EH (cell line): ENCODE results near the gene PPM1N.

Experiments
- DNase-seq: peaks from one replicate; pipeline ENCODE4 v3.0.0-alpha.2; 2015; ENCODE audit warnings: low read depth

The PPM1N gene

GRCh38 chr19:45470762-45471081 is 27.5 kb upstream of the PPM1N start:
- no peak for DNase-seq

DNA sequence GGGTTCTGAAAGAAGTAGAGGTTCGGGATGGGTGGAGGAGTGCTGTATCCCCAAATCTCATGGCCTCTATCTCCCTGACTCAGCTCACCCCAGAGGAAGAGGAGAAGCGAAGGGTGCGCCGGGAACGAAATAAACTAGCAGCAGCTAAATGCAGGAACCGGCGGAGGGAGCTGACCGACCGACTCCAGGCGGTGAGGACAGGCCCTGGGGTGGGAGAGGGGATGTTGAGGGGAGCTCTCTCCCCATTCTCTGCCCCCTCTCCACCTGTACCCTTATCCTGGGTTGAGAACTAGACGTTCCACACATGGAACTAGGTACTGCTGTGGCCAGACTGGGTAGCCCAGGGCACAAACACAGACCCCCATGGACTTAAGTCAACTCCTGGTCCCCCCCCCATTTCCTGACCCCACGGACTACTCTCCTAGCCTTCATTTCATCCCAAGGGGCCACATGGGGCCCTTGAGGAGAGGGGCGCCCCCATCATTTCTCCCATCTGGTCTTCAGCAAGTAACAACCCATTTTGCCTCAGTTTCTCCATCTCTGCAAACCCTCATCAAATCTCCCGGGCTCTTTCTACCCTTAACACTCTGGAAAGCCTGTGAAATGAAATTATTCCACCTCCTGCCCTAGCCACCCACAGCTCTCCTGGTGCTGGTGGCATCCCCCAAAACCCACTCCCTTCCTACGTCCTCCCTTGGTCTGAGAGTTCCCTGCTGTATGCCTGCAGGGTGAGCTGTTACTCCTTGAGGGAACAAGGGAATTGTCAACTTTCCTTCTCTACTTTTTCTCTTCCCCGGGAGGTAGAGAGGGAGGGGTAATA is 26.9 kb upstream of the PPM1N start:
- no peak for DNase-seq

DNA sequence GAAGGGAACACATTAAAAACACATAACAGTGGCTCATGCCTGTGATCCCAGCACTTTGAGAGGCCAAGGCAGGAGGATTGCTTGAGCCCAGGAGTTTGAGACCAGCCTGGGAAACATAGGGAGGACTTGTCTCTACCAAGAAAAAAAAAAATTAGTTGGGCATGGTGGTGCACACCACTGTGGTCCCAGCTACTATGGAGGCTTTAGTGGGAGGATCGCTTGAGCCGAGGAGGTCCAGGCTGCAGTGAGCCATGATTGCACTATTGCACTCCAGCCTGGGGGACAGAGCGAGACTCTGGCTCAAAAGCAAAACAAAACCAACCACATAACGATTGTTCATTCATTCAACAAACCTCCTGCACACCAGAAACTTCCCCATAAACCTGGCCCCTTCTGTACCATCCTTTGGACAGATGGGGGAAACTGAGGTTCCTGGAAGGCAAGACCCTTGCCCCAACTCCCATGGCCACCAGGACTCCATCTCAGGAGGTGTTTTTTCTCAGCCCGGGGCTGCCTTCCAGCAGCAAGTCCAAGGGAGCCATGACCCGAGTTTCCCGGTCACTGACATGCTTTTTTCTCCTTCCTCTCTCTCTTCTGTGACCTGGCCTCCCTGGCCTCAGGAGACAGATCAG is 26.2 kb upstream of the PPM1N start:
- no peak for DNase-seq

GRCh38 chr19:45472563-45473366 is 25.5 kb upstream of the PPM1N start:
- no peak for DNase-seq

- DNase-seq: no peak
Observed at GRCh38 chr19:45473367-45473681, 24.9 kb upstream of the PPM1N start.

- DNase-seq: no peak
Observed at GRCh38 chr19:45473682-45474605, 24.3 kb upstream of the PPM1N start.

DNA sequence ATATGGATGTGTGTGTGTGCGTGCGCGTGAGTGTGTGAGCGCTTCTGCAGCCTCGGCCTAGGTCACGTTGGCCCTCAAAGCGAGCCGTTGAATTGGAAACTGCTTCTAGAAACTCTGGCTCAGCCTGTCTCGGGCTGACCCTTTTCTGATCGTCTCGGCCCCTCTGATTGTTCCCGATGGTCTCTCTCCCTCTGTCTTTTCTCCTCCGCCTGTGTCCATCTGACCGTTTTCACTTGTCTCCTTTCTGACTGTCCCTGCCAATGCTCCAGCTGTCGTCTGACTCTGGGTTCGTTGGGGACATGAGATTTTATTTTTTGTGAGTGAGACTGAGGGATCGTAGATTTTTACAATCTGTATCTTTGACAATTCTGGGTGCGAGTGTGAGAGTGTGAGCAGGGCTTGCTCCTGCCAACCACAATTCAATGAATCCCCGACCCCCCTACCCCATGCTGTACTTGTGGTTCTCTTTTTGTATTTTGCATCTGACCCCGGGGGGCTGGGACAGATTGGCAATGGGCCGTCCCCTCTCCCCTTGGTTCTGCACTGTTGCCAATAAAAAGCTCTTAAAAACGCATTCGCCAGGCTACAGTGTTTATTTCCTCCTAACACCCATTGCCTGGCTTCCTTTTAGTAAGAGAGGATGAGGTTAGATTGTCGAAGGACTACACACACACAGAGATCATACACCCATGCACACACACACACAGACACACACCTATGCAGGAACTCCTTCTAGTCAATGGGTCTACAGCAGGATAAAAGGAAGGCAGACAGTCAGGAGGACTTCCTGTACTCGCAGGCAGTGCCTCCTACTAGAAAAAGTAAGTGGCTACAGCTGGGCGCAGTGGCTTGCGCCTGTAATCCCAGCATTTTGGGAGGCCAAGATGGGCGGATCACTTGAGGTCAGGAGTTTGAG is 23.4 kb upstream of the PPM1N start:
- DNase-seq: no peak

DNA sequence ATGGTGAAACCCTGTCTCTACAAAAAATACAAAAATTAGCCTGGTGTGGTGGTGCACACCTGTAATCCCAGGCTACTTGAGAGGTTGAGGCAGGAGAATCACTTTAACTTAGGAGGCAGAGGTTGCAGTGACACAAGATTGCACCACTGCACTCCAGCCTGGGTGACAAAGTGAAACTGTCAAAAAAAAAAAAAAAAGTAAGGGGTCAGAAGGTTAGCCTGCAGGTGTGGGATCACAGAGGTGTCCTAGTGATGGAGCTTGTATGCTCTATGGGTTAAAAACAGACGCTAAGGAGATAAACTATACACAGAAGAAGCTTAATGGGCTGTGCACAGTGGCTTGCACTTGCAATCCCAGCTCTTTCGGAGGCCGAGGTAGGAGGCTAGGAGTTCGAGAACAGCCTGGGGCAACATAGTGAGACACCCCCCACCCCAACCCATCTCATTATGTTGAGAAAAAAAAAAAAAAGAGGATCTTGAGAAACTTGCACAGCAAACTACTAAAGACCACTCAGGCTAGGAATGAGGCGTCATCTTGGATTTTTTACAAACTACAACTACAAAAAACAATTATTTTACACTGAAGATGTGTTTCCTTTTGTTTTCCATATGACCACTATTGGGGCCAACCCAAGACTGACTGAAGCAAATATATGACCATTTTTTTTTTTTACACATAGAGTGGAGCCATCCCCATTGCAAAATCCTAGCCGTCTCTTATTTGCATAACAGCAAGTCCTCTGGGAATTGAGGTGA is 22.5 kb upstream of the PPM1N start:
- DNase-seq: no peak

GRCh38 chr19:45476304-45476703 is 21.9 kb upstream of the PPM1N start:
- no peak for DNase-seq

GRCh38 chr19:45477186-45477585 is 21.1 kb upstream of the PPM1N start:
- DNase-seq: no peak

DNA sequence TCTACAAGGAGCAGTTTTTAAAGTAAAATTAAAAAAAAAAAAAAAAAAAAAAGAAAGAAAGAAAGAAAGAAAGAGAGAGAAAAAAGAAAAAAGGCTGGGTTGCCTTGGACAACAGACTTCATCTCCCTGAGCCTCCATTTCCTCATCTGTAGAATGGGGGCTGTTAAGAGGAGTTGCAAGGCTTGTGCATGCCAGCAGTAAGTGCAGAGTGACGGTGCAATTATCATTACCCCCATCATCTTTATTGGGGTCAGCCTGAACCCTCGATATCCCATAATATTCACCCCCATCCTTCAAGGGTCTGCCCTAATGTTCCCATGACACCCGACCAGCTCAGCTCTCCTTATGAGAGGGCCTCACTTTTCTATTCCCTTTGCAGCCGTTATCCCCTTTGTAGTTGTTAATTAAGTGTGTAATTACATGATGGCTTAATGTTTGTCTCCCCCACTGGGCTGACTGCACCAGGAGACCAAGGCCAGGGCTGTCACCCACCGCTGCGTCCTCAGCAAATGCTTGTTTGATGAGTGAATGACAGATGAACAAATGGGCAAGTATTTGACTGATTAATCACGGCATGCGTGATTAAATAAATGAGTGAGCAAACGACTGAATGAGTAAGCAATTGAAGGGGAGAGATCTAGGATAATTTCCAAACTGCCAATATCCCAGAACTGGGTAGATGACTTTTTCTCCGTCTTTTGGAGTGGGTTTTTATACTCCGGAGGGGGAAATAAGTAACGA is 20.4 kb upstream of the PPM1N start:
- no peak for DNase-seq

- DNase-seq: peak; percentile 94
Observed at GRCh38 chr19:45478454-45479238, 19.6 kb upstream of the PPM1N start.

DNA sequence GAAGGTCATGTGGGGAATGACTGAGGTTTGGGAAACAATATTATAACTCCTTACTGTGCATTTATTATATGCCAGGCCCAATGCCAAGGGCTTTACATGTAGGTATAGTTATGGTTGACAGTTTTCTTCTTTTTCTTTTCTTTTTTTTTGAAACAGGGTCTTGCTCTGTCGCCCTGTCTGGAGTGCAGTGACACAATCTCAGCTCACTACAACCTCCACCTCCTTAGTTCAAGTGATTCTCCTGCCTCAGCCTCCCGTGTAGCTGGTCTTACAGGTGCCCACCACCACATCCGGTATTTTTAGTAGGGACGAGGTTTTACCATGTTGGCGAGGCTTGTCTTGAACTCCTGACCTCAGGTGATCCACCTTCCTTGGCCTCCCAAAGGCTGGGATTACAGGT is 15.2 kb upstream of the PPM1N start:
- DNase-seq: no peak

DNA sequence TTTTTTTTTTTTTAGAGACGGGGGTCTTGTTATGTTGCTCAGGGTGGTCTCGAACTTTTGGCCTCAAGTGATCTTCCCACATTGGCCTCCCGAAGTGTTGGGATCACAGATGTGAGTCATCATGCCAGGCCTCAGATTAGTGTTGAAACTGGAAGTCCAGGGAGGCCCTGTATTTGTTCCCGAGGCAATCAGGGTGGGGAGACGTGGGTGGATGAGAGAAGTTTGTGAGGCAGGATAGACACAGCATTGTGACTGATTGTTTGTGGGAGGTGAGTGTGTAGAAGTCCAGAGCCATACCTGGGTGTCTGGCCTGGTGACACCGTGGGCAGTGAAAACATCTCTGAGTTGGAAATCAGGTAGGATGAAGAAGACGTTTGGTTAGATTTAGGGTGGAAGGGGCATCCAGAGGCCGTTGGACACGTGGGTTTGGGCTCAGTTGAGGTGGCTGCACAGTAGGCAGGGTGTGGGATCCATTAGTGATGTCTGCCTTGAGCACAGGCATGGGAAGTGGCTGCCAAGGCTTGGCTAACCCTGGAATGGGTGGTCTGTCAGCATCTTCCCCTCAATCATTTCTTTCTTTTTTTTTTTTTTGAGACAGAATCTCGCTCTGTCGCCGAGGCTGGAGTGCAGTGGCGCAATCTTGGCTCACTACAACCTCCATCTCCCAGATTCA is 13.8 kb upstream of the PPM1N start:
- peak; percentile 49 for DNase-seq

GRCh38 chr19:45485305-45486077 is 12.8 kb upstream of the PPM1N start:
- DNase-seq: peak; percentile 95

DNA sequence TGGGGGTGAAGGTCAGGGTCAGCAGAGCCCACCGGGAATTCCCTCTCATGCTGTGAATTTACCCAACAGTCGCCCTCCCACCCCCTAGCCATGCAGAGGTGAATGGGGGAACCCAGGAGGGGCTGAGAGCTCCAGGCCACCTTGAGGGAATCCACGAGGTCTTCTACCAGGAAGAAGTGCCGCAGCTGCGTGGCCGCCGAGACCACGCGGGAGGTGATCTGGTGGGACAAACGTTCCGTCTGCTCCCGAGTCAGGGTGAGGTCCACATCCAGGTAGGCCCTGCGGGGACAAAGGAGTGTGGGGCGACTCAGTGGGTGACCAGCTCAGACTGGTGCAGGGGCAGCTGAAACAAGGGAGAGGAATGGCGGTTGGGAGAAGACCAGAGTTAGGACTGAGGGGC is 9.5 kb upstream of the PPM1N start:
- no peak for DNase-seq

- DNase-seq: no peak
Observed at GRCh38 chr19:45489216-45489855, 8.9 kb upstream of the PPM1N start.
